Peyer's patch (tissue), 4 donors: ENCODE results near the gene ZSCAN25.

Experiments
- CTCF ChIP-seq, 6 experiments: fragments of 450-650 bp in 4 of 6; fragments of 200-600 bp in 2 of 6; sonication (generic) in 1 of 6; IDR thresholded peaks; one replicate each; pipeline ENCODE4 v1.5.1; 2017 to 2019; ENCODE audit warnings: antibody characterized with exemption in 6 of 6, mild to moderate bottlenecking in 3 of 6, moderate library complexity in 1 of 6
- POLR2A ChIP-seq, 2 donors: fragments of 450-650 bp; IDR thresholded peaks; one replicate each; pipeline ENCODE4 v1.5.1; 2017; ENCODE audit warnings: antibody characterized with exemption in 2 of 2, mild to moderate bottlenecking in 2 of 2, moderate library complexity in 2 of 2

- TF ChIP-seq CTCF (IDR thresholded peaks at IDR 0.05): no peak
- TF ChIP-seq POLR2A (IDR thresholded peaks at IDR 0.05): no peak
Measured at GRCh38 chr7:99607548-99607947, 9.2 kb upstream of the ZSCAN25 start.
